SW480 (cell line): ENCODE measurements around the gene EIF1.
"Not testable (repeated sequence)": the region's sequence is repeated elsewhere in the genome, so short reads cannot be mapped to it uniquely, and the experiment has no call there.

Source experiments
- DNase-seq: peaks from one replicate; pipeline ENCODE4 v3.0.0-alpha.2; 2016; ENCODE audit warnings: low spot score

The EIF1 gene

DNA sequence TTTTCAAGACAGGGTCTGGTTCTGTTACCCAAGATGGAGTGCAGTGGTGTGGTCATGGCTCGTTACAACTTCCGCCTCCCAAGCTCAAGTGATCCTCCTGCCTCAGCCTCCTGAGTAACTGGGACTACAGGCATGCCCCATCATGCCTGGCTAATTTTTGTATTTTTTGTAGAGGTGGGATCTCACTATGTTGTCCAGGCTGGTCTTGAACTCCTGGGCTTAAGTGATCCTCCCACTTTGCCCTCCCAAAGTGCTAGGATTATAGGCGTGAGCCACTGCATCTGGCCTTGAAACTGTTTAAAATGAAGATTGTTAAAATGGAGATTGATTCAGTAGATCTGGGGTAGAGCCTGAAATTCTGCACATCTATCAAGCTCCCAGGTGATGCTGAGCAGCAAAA, 12.2 kb downstream of the EIF1 start:
- not testable (repeated sequence) for DNase-seq

GRCh38 chr17:41702712-41703111, 14.0 kb downstream of the EIF1 start:
- no peak for DNase-seq

DNA sequence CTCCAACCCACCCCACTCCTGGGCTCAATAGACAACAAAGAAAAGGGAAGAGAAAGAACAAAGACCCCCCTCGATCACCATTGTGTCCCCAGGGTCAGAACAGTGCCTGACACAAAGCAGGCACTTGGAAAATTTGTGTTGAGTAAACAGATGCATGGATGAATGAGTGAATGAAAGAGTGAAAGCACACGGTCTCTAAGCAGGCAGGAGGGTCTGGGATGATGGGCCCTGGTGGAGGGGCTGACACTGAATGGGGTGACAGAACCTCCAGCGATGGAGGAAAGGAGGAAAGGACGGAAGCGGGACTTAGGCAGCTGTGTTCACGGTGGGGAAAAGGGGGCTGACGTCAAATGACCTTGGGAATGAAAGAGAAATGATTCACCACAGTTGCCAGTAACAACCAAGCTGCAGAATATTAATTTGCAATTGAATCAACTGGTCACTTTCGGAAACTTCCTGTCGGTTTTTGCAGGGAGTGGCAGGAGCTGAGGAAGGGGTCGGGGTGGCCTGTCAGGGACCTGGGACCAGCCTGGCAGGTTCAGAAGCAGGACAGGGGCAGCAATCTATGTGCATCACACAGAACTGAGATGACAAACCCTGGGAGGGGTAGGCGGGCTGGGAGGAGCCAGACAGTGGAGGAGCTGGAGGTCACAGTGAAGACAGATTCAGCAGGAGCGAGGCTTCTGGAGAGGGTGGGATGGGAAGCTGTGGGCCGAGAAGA, 16.7 kb downstream of the EIF1 start:
- no peak for DNase-seq

DNA sequence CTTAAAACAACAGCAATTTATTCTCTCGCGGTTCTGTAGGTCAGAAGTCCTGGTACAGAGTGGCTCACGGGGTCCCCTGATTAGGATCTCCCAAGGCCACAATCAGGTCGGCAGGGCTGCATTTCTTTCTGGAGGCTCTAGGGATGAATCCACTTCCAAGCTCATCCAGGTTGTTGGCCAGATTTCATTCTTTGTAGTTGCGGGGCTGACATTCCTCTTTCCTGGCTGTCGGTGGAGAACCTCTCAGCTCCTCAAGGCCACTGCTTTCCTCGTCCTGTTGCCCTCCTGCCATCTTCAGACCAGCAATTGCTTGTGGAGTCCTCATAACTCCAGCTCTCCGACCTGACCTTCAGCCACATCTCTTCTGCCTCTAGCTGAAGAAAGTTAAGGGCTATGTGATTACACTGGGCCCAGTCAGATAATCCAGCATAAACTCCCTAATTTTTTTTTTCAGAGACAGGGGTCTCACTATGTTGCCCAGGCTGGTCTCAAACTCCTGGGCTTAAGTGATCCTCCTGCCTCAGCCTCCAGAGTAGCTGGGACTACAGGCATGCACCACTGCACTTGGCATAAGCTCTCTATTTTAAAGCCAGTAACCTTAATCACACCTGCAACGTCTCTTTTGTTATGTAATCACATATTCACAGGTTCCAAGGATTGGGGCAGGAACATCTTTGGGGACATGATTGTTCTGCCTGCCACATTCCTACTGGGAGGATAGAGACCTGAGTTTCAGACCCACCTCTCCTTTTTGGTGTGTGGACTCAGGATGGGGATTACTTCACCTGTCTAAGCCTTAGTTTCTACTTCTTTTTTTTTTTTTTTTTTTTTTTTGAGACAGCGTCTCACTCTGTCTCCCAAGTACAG, 19.4 kb downstream of the EIF1 start:
- DNase-seq, result no peak

- DNase-seq, result no peak
These were observed 21.9 kb downstream of the EIF1 start for GRCh38 chr17:41710472-41711090.

- peak; percentile 71 for DNase-seq
These were observed 23.1 kb downstream of the EIF1 start, which contains the start of gene GAST for GRCh38 chr17:41711669-41712400. TSS of gene GAST (plus strand) at chr17:41712331. CDS start at chr17:41715437, 3,106 bp downstream.

DNA sequence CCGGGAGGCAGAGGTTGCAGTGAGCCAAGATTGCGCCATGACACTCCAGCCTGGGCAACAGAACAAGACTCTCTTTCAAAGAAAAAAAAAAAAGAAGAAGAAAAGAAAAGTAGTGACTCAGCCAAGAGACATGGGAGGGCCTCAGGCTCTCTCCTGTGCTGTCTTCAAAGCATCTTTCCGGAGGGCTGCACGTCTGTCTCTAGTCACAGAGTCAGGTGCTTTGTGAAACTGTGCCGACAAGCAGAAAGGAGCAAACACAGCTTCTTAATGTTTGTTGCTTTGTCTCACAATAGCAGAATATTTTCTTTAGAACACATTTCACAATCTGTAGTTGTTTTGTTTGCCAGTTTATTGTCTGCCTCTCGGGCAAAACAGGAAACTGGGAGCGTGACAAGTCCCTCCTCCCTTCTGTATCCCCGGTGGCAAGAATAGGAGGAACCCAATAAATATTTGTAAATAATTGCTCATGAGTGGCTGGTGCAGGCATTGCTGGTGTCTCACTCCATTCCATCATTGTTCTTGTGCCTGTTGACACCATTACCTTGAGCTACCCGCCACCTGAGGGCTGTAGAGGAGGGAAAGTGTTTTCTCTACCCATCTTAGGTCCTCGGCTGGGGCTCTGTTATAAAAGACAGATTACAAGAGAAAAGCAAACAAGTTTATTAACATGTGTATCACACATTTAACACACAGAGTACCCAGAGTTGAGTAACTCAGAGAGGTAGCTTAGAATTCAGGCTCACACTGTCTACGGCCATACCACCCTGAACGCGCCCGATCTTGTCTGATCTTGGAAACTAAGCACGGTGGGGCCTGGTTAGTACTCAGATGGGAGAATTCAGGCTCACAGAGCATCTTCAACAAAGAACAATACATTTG, 29.0 kb downstream of the EIF1 start:
- peak; percentile 38 for DNase-seq

GRCh38 chr17:41718287-41718645, 29.6 kb downstream of the EIF1 start:
- no peak for DNase-seq

- DNase-seq, result no peak
These were observed 33.5 kb downstream of the EIF1 start for GRCh38 chr17:41722231-41722630.

DNA sequence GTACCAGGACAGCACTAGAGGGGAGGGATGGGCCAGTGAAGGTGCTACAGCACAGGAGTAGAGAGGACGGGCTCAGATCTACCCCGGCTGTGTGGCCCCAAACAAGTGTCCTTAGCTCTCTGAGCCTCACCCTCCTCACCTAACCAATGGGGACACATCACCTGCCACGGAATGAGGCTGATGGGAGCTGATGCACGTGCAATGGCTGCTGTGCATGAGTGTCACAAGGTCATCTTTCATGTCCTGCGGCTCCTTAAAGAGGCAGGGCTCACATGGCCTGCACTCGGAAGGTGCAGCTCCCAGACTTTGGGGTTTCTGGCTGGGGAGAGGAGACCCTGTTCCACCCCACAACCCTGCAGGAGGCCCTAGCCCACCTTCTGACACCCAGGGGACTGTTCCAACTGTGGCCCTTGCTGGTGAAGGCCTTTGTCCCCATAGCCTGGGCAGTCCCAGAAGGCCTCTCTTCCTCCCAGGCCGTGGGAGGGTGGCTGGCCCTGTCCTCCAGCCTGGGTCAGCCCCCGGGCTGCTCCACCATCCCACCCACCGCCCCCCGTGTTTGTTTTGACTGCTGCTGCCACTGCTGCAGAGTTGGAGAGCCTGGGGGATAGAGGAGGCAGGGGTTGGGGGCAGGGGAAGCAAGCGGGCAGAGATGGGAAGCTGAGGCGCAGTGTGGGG, 35.3 kb downstream of the EIF1 start:
- DNase-seq, result no peak

DNA sequence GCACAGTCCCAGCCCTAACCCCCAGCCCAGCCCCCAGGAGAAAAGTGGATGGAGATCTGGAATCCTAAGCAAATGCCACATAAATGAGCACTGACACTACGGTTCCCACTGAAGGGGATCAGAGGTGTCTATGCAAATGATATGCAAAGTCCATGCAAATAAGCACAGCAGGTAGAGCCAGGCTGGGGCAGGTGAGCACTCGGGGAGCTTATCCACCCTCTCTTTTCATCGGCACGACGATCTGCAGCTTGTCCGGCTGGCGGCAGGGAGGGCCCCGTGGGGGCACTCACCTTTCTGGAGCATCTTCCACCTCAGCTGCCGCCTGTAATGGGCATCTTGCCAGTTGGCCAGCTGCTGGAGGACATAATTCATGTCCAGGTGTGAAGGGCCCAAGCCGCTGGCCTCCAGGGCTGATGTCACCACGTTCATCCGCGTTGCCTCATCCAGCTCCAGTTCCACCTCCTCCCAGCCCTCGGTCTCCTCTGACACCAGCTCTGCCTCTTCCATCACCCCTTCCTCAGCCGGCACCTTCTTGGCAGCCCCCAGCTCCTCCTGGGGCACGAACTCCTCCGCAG, 35.9 kb downstream of the EIF1 start:
- DNase-seq, result no peak

DNA sequence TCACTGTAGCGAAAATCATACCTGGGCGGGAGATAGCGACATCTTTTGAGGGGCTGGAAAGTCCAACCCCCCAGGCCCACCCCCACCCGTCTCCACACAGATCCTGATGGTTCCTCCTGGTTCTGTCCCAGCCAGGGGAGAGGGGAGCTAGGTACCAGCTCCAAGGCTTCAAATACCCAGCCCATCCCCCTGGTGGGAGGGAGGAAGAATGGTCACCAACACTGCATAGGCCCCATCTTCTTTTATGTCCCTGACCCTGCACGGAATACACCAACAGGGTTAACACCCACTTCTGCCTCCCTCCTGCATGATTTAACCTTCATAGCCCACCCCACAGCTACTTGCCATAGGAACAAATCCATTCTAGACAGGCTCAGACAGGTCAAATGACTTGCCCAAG, 36.4 kb downstream of the EIF1 start:
- no peak for DNase-seq

DNA sequence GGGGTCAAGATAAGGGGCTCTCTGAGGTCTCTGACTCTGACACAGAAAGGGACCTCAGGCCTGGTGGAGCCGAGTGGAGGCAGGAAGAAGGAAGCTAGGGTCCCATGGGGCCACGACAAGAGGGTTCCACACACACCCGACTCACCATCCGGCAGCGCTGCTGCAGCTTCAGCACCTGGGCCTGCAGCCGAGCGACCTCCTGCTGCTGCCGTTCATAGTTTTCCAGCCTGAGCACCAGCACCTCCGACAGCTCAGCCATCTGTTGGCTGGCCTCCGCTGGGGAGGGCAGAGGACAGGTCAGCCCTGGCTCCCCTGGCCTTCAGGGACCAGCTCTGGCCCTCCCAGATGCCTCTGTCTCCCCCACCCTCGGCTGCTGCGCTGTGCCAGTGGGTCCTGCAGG, 39.4 kb downstream of the EIF1 start:
- no peak for DNase-seq

DNA sequence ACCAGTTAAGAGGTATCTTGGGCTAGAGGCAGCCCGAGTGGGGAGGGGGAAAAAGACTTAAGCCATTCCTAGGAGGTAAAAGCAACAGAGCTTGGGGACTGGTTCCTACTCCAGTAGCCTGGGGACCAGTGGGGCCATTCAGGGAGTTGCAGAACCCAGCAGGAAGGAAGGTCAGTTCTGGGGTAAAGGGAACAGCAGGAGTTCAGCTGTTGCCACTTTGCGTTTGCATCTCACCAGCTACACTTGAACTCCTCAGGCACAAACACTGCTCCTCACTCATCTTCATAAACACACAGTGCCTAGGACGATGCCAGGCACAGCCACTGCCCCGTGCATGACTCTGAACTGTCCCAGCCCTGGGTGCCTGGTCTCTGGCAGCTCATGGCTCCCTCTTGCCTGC, 41.8 kb downstream of the EIF1 start:
- no peak for DNase-seq

GRCh38 chr17:41731836-41732235, 43.2 kb downstream of the EIF1 start:
- DNase-seq, result no peak

DNA sequence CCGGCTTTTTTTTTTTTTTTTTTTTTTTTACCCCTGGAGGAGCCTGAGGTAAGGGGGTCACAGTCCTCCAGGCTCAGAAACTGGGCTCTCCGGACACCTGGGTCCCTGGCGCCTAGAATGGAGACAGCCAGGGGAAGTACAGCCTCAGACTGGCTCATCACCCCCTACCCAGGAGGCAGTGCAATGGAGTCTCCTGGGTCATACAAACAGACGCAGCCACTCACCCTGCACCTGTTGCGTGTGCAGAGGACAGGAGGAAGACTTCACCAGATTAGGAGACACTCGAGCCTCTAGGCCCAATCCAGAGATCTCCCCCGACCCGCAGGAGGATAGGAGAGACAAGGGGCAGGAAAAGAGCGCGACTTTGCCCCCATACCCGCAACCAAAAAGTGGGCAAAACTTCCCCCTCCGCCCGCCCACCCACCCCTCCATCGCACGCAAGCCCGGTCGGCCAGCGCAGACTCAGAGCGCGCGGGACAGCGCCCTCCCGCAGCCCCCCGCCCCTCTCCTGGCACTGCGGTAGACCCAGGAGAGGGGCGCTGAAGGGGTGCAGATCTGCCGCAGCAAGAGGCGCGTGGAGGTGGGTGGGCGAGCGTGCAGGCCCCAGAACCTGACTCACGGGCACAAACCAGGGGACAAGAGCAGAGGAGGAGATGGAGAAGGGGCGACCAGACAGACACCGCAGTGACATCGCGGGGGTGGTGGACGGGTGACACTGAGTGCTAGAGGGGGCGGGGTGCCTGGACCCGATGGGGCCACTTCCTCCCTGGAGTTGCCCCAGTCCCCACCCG, 44.9 kb downstream of the EIF1 start:
- DNase-seq, result no peak

- DNase-seq, result peak; percentile 42
These were observed 45.7 kb downstream of the EIF1 start, which contains the start of gene HAP1 for GRCh38 chr17:41734139-41734948. TSS of gene HAP1 (minus strand) at chr17:41734643. CDS start at chr17:41734634, 9 bp downstream.

- peak; percentile 38 for DNase-seq
These were observed 46.2 kb downstream of the EIF1 start for GRCh38 chr17:41734949-41735313.

DNA sequence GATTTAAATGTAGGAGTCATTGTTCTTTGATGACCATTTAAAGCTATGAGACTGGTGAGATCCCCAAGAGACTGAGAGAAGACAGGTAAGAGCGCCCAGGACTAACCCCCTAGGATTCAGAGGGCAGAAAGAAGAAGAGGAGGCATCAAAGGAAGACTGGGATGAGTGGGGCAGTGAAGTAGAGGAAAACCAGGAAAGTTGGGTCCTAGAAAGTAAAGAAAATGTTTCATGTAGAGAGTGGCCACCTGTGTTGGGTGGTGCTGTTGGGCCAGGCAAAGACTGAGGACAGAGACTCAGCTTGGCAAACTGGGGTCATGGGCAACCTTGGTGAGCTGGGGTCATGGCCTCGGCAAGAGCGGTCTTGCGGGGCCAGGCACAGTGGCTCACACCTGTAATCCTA, 47.1 kb downstream of the EIF1 start:
- DNase-seq, result no peak
